ENCODE measurements around the gene UVRAG. TPM values are rescaled to one million over a fixed set of nuclear protein-coding genes. Genes with fewer than 3 reads are reported as not detected.
"Not testable (repeated sequence)": the region's sequence is repeated elsewhere in the genome, so short reads cannot be mapped to it uniquely, and the experiment has no call there.

UVRAG gene
- total RNA-seq, 4 donors from 2014 or later: 16.6 to 22.1 (median 19.3) TPM

- no peak overlapping the region for H3K27ac ChIP-seq
- in situ Hi-C loops (cut with MboI; ENCODE audit: low sequenced_read_pairs in 4 of 4): no loop called here
- H3K9me3 ChIP-seq: no peaks in the 10 kb centered on the region
- no peak for TF ChIP-seq POLR2A (IDR thresholded peaks at IDR 0.05)
- TF ChIP-seq, protein P1, sequence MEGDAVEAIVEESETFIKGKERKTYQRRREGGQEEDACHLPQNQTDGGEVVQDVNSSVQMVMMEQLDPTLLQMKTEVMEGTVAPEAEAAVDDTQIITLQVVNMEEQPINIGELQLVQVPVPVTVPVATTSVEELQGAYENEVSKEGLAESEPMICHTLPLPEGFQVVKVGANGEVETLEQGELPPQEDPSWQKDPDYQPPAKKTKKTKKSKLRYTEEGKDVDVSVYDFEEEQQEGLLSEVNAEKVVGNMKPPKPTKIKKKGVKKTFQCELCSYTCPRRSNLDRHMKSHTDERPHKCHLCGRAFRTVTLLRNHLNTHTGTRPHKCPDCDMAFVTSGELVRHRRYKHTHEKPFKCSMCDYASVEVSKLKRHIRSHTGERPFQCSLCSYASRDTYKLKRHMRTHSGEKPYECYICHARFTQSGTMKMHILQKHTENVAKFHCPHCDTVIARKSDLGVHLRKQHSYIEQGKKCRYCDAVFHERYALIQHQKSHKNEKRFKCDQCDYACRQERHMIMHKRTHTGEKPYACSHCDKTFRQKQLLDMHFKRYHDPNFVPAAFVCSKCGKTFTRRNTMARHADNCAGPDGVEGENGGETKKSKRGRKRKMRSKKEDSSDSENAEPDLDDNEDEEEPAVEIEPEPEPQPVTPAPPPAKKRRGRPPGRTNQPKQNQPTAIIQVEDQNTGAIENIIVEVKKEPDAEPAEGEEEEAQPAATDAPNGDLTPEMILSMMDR (IDR thresholded peaks at IDR 0.05 in 4 of 5, conservative IDR thresholded peaks at IDR 0.05 in 1 of 5): no peak
- no peaks in the 10 kb centered on the region for H3K36me3 ChIP-seq
- peaks cover 5 to 12% of the 10 kb centered on the region in 2 donors for H3K4me1 ChIP-seq
- no peaks in the 10 kb centered on the region for H3K27me3 ChIP-seq
- DNase-seq: no peak
- no peak for ATAC-seq
- H3K4me3 ChIP-seq: no peak overlapping the region
- intact Hi-C loops (cut with DNase I; ENCODE audit: low total_unique reads): no loop called here
Measured at GRCh38 chr11:75873417-75874221, 58.6 kb downstream of the UVRAG start.

- no peak for ATAC-seq
- Histone ChIP-seq H3K36me3 (no peaks in the 10 kb centered on the region), H3K4me3 (no peak overlapping the region), H3K27ac (no peak overlapping the region), H3K9me3 (no peaks in the 10 kb centered on the region), H3K27me3 (no peaks in the 10 kb centered on the region), H3K4me1 (peaks cover 0 to 6% of the 10 kb centered on the region in 2 donors)
- TF ChIP-seq, protein P1 (IDR thresholded peaks at IDR 0.05 in 4 of 5, conservative IDR thresholded peaks at IDR 0.05 in 1 of 5): no peak
- no peak for TF ChIP-seq POLR2A (IDR thresholded peaks at IDR 0.05)
- no peak for DNase-seq
- in situ Hi-C loops (cut with MboI; ENCODE audit: low sequenced_read_pairs in 4 of 4): no loop called here
- intact Hi-C loops (cut with DNase I; ENCODE audit: low total_unique reads): no loop called here
Measured at GRCh38 chr11:75874684-75875341, 59.8 kb downstream of the UVRAG start.

DNA sequence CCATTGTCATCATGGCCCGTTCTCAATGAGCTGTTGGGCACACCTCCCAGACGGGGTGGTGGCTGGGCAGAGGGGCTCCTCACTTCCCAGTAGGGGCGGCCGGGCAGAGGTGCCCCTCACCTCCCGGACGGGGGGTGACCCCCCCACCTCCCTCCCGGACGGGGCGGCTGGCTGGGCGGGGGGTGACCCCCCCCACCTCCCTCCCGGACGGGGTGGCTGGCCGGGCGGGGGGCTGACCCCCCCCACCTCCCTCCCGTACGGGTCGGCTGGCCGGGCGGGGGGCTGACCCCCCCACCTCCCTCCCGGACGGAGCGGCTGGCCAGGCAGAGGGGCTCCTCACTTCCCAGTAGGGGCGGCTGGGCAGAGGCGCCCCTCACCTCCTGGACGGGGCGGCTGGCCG is 62.3 kb downstream of the UVRAG start:
- H3K4me1 ChIP-seq; H3K27ac ChIP-seq; H3K9me3 ChIP-seq; in situ Hi-C loops (cut with MboI; ENCODE audit: low sequenced_read_pairs in 4 of 4); H3K27me3 ChIP-seq; H3K4me3 ChIP-seq; H3K36me3 ChIP-seq; DNase-seq; ATAC-seq; intact Hi-C loops (cut with DNase I; ENCODE audit: low total_unique reads): not testable (repeated sequence)

DNA sequence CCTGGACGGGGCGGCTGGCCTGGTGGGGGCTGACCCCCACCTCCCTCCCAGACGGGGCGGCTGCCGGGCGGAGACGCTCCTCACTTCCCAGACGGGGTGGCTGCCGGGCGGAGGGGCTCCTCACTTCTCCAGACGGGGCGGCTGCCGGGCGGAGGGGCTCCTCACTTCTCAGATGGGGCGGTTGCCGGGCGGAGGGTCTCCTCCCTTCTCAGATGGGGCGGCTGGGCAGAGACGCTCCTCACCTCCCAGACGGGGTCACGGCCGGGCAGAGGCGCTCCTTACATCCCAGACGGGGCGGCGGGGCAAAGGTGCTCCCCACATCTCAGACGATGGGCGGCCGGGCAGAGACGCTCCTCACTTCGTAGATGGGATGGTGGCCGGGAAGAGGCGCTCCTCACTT is 62.9 kb downstream of the UVRAG start:
- H3K4me1 ChIP-seq; DNase-seq; H3K9me3 ChIP-seq; in situ Hi-C loops (cut with MboI; ENCODE audit: low sequenced_read_pairs in 4 of 4); H3K4me3 ChIP-seq; ATAC-seq; H3K27me3 ChIP-seq; intact Hi-C loops (cut with DNase I; ENCODE audit: low total_unique reads); H3K27ac ChIP-seq; H3K36me3 ChIP-seq: not testable (repeated sequence)

- ATAC-seq (no peak), DNase-seq (no peak)
- H3K9me3 ChIP-seq: no peaks in the 10 kb centered on the region
- H3K27ac ChIP-seq: no peak overlapping the region
- peaks cover 0 to 6% of the 10 kb centered on the region in 2 donors for H3K4me1 ChIP-seq
- intact Hi-C loops (cut with DNase I; ENCODE audit: low total_unique reads): no loop called here
- no peak for TF ChIP-seq POLR2A (IDR thresholded peaks at IDR 0.05)
- TF ChIP-seq, protein P1 (IDR thresholded peaks at IDR 0.05 in 4 of 5, conservative IDR thresholded peaks at IDR 0.05 in 1 of 5): no peak
- H3K27me3 ChIP-seq: no peaks in the 10 kb centered on the region
- no peaks in the 10 kb centered on the region for H3K36me3 ChIP-seq
- in situ Hi-C loops (cut with MboI; ENCODE audit: low sequenced_read_pairs in 4 of 4): no loop called here
- no peak overlapping the region for H3K4me3 ChIP-seq
Measured at GRCh38 chr11:75878933-75879332, 63.9 kb downstream of the UVRAG start.

Data from gastrocnemius medialis (tissue), 4 donors.